ENCODE measurements around the gene SFI1.
"Not testable (repeated sequence)": the region's sequence is repeated elsewhere in the genome, so short reads cannot be mapped to it uniquely, and the experiment has no call there.

SFI1 gene

GRCh38 chr22:31491218-31491962 lies 4.9 kb upstream of the SFI1 start:
- no peak for DNase-seq

GRCh38 chr22:31492151-31492550 lies 4.2 kb upstream of the SFI1 start:
- DNase-seq: no peak

GRCh38 chr22:31493355-31493754 lies 3.0 kb upstream of the SFI1 start:
- DNase-seq: not testable (repeated sequence)

GRCh38 chr22:31495343-31495742 lies 993 bp upstream of the SFI1 start:
- no peak for DNase-seq

- no peak for DNase-seq
Measured at GRCh38 chr22:31496735-31497146, 405 bp downstream of the SFI1 start.

- no peak for DNase-seq
Measured at GRCh38 chr22:31497148-31497938, 1.0 kb downstream of the SFI1 start.

- no peak for DNase-seq
Measured at GRCh38 chr22:31501738-31502137, 5.4 kb downstream of the SFI1 start.

- DNase-seq: peak; percentile 46
Measured at GRCh38 chr22:31503211-31503964, 7.1 kb downstream of the SFI1 start.

GRCh38 chr22:31504282-31504681 lies 7.9 kb downstream of the SFI1 start:
- no peak for DNase-seq

GRCh38 chr22:31507517-31507916 lies 11.2 kb downstream of the SFI1 start:
- DNase-seq: not testable (repeated sequence)

GRCh38 chr22:31508536-31508935 lies 12.2 kb downstream of the SFI1 start:
- DNase-seq: no peak

GRCh38 chr22:31509061-31509762 lies 12.9 kb downstream of the SFI1 start:
- DNase-seq: no peak

GRCh38 chr22:31520051-31520450 lies 23.7 kb downstream of the SFI1 start:
- DNase-seq: no peak

GRCh38 chr22:31524132-31524531 lies 27.8 kb downstream of the SFI1 start:
- not testable (repeated sequence) for DNase-seq

- no peak for DNase-seq
Measured at GRCh38 chr22:31526270-31526669, 29.9 kb downstream of the SFI1 start.

GRCh38 chr22:31530823-31531195 lies 34.5 kb downstream of the SFI1 start:
- DNase-seq: no peak

GRCh38 chr22:31532060-31532459 lies 35.7 kb downstream of the SFI1 start:
- DNase-seq: no peak

GRCh38 chr22:31533374-31533773 lies 37.0 kb downstream of the SFI1 start:
- DNase-seq: no peak

GRCh38 chr22:31537019-31537535 lies 40.7 kb downstream of the SFI1 start:
- DNase-seq: no peak

- no peak for DNase-seq
Measured at GRCh38 chr22:31538815-31539214, 42.5 kb downstream of the SFI1 start.

- not testable (repeated sequence) for DNase-seq
Measured at GRCh38 chr22:31540166-31540565, 43.8 kb downstream of the SFI1 start.

- DNase-seq: no peak
Measured at GRCh38 chr22:31540966-31541365, 44.6 kb downstream of the SFI1 start.

Measured in NCI-H2029 (cell line).